ENCODE measurements around the gene FBLN2. TPM values are rescaled to one million over a fixed set of nuclear protein-coding genes. Genes with fewer than 3 reads are reported as not detected.

The FBLN2 gene
- total RNA-seq, 1 experiment from 2014 or later: 0.39 TPM

- Histone ChIP-seq H3K9me3 (ENCODE audit: control insufficient read depth in 1 of 2, insufficient read depth in 1 of 2, low read depth in 1 of 2, low read length in 2 of 2) (no peaks in the 10 kb centered on the region), H3K4me3 (replicated peaks in 1 of 2; ENCODE audit: low read depth in 1 of 2, low read length in 2 of 2) (no peak overlapping the region), H3K4me1 (ENCODE audit: control insufficient read depth in 1 of 2, insufficient read depth in 2 of 2, low read length in 2 of 2) (peaks cover 0 to 26% of the 10 kb centered on the region in 2 experiments; a peak in 2 of 4 replicates), H2AFZ (ENCODE audit: low read depth, low read length, poor library complexity, severe bottlenecking) (no peak overlapping the region), H4K20me1 (ENCODE audit: insufficient read depth) (no peaks in the 10 kb centered on the region), H3K36me3 (ENCODE audit: control insufficient read depth in 1 of 2, insufficient read depth in 2 of 2, low read length in 2 of 2) (no peaks in the 10 kb centered on the region), H3K4me2 (ENCODE audit: low read length) (no peak overlapping the region), H3K27me3 (ENCODE audit: insufficient read depth, low read length) (no peaks in the 10 kb centered on the region), H3K9me2 (ENCODE audit: insufficient read depth) (no peaks in the 10 kb centered on the region), H3K79me2 (ENCODE audit: insufficient read depth, low read length) (no peaks in the 10 kb centered on the region), H3K27ac (ENCODE audit: low read depth, low read length) (no peak overlapping the region), H3K9ac (ENCODE audit: low read length) (no peak overlapping the region)
- ATAC-seq (no peak), DNase-seq (ENCODE audit: low read depth, low spot score) (no peak)
- ChIA-PET POLR2A (no interaction called here), RAD21 (ENCODE audit: low non-redundant PET in 1 of 2, low total read pairs in 2 of 2, uncharacterized antibody in 2 of 2, unreplicated experiment in 2 of 2) (no interaction called here), CTCF (no interaction called here)
- intact Hi-C loops (cut with micrococcal nuclease): no loop called here
- TF ChIP-seq ZFX (IDR thresholded peaks at IDR 0.05): no peak
- TF ChIP-seq MAX (IDR thresholded peaks at IDR 0.05): no peak
- no peak for TF ChIP-seq EZH2 (IDR thresholded peaks at IDR 0.05)
- no peak for TF ChIP-seq YY1 (IDR thresholded peaks at IDR 0.05; ENCODE audit: extremely low read depth, insufficient replicate concordance, low read depth, low read length)
- TF ChIP-seq POLR2AphosphoS5 (IDR thresholded peaks at IDR 0.05; ENCODE audit: low read depth, low read length): no peak
- no peak for TF ChIP-seq EGR1 (IDR thresholded peaks at IDR 0.05; ENCODE audit: low read depth)
- TF ChIP-seq CEBPB (IDR thresholded peaks at IDR 0.05; ENCODE audit: low read depth): no peak
- no peak for TF ChIP-seq RAD21 (IDR thresholded peaks at IDR 0.05; ENCODE audit: low read depth)
- BruUV-seq (replicated peaks): no TSS peak
Measured at GRCh38 chr3:13597661-13598060, 48.7 kb downstream of the FBLN2 start.

GRCh38 chr3:13598201-13598600 lies 49.3 kb downstream of the FBLN2 start:
- H3K4me1 ChIP-seq (ENCODE audit: control insufficient read depth in 1 of 2, insufficient read depth in 2 of 2, low read length in 2 of 2): peaks cover 0 to 22% of the 10 kb centered on the region in 2 experiments; a peak in 2 of 4 replicates
- H3K36me3 ChIP-seq (ENCODE audit: control insufficient read depth in 1 of 2, insufficient read depth in 2 of 2, low read length in 2 of 2): no peaks in the 10 kb centered on the region
- H3K79me2 ChIP-seq (ENCODE audit: insufficient read depth, low read length): no peaks in the 10 kb centered on the region
- H3K27me3 ChIP-seq (ENCODE audit: insufficient read depth, low read length): no peaks in the 10 kb centered on the region
- TF ChIP-seq REST (IDR thresholded peaks at IDR 0.05; ENCODE audit: low read depth) (no peak), POLR2AphosphoS5 (IDR thresholded peaks at IDR 0.05; ENCODE audit: low read depth, low read length) (no peak), TCF7L2 (IDR thresholded peaks at IDR 0.05; ENCODE audit: borderline replicate concordance, extremely low read depth, insufficient read depth, insufficient read length) (no peak), ATF3 (IDR thresholded peaks at IDR 0.05) (no peak), ZNF274 (IDR thresholded peaks at IDR 0.05; ENCODE audit: low read depth, low read length) (no peak), JUND (IDR thresholded peaks at IDR 0.05) (no peak), ZFX (IDR thresholded peaks at IDR 0.05) (no peak), POLR2A (IDR thresholded peaks at IDR 0.05; ENCODE audit: borderline replicate concordance, extremely low read depth, insufficient read depth, insufficient read length) (no peak)
- H3K4me3 ChIP-seq (replicated peaks in 1 of 2; ENCODE audit: low read depth in 1 of 2, low read length in 2 of 2): no peak overlapping the region
- intact Hi-C loops (cut with micrococcal nuclease): no loop called here
- no peak for DNase-seq (ENCODE audit: low read depth, low spot score)
- no peaks in the 10 kb centered on the region for H3K9me2 ChIP-seq (ENCODE audit: insufficient read depth)
- ChIA-PET POLR2A (no interaction called here), RAD21 (ENCODE audit: low non-redundant PET in 1 of 2, low total read pairs in 2 of 2, uncharacterized antibody in 2 of 2, unreplicated experiment in 2 of 2) (no interaction called here), CTCF (no interaction called here)
- no peak overlapping the region for H2AFZ ChIP-seq (ENCODE audit: low read depth, low read length, poor library complexity, severe bottlenecking)
- no peak for ATAC-seq
- no peak overlapping the region for H3K9ac ChIP-seq (ENCODE audit: low read length)
- H4K20me1 ChIP-seq (ENCODE audit: insufficient read depth): no peaks in the 10 kb centered on the region
- H3K9me3 ChIP-seq (ENCODE audit: control insufficient read depth in 1 of 2, insufficient read depth in 1 of 2, low read depth in 1 of 2, low read length in 2 of 2): no peaks in the 10 kb centered on the region
- H3K27ac ChIP-seq (ENCODE audit: low read depth, low read length): no peak overlapping the region
- H3K4me2 ChIP-seq (ENCODE audit: low read length): no peak overlapping the region
- no TSS peak for BruUV-seq (replicated peaks)

All from HCT116 (cell line).